NCI-H2196 (cell line): Measurements from ENCODE around the gene TMEM108.

Experiments used
- DNase-seq: peaks from one replicate; lab custom pipeline; 2025; ENCODE audit not compliant: unreplicated experiment; lab: John Stamatoyannopoulos, UW

The TMEM108 gene

GRCh38 chr3:133209871-133210550, 171.8 kb downstream of the TMEM108 start:
- no peak for DNase-seq

GRCh38 chr3:133210656-133211055, 172.5 kb downstream of the TMEM108 start:
- no peak for DNase-seq

- DNase-seq = no peak
Observed at GRCh38 chr3:133211449-133211848, 173.3 kb downstream of the TMEM108 start.

GRCh38 chr3:133211856-133212255, 173.7 kb downstream of the TMEM108 start:
- no peak for DNase-seq

GRCh38 chr3:133213937-133214336, 175.7 kb downstream of the TMEM108 start:
- no peak for DNase-seq

- DNase-seq = no peak
Observed at GRCh38 chr3:133227813-133228212, 189.6 kb downstream of the TMEM108 start.

- DNase-seq = no peak
Observed at GRCh38 chr3:133230195-133230594, 192.0 kb downstream of the TMEM108 start.

- DNase-seq = no peak
Observed at GRCh38 chr3:133236901-133237300, 198.7 kb downstream of the TMEM108 start.

GRCh38 chr3:133237380-133237779, 199.2 kb downstream of the TMEM108 start:
- DNase-seq = no peak

GRCh38 chr3:133238015-133238414, 199.8 kb downstream of the TMEM108 start:
- no peak for DNase-seq

GRCh38 chr3:133246119-133246518, 207.9 kb downstream of the TMEM108 start:
- DNase-seq = no peak

GRCh38 chr3:133246773-133247172, 208.6 kb downstream of the TMEM108 start:
- DNase-seq = no peak

- no peak for DNase-seq
Observed at GRCh38 chr3:133248389-133248788, 210.2 kb downstream of the TMEM108 start.

- DNase-seq = no peak
Observed at GRCh38 chr3:133249490-133249889, 211.3 kb downstream of the TMEM108 start.

- DNase-seq = no peak
Observed at GRCh38 chr3:133254151-133254550, 216.0 kb downstream of the TMEM108 start.

- no peak for DNase-seq
Observed at GRCh38 chr3:133254716-133255115, 216.5 kb downstream of the TMEM108 start.

GRCh38 chr3:133256787-133257483, 218.7 kb downstream of the TMEM108 start:
- no peak for DNase-seq

GRCh38 chr3:133258358-133258757, 220.2 kb downstream of the TMEM108 start:
- no peak for DNase-seq

GRCh38 chr3:133259767-133260166, 221.6 kb downstream of the TMEM108 start:
- DNase-seq = no peak

GRCh38 chr3:133262333-133262732, 224.1 kb downstream of the TMEM108 start:
- no peak for DNase-seq

- no peak for DNase-seq
Observed at GRCh38 chr3:133264920-133265319, 226.7 kb downstream of the TMEM108 start.

GRCh38 chr3:133268726-133269134, 230.5 kb downstream of the TMEM108 start:
- peak; percentile 20 for DNase-seq

GRCh38 chr3:133269393-133269792, 231.2 kb downstream of the TMEM108 start:
- DNase-seq = peak; percentile 56
